ENCODE results near the gene SGMS1. TPM values are rescaled to one million over a fixed set of nuclear protein-coding genes. Genes with fewer than 3 reads are reported as not detected.
A peak's percentile ranks its signal among the peaks of the same experiment; 100 is the strongest.

The SGMS1 gene
- total RNA-seq, 2 experiments from 2014 or later, result 9.8 to 11.3 TPM

- Mint-ChIP-seq H3K27me3 (no peaks in the 10 kb centered on the region), H3K36me3 (peaks cover 34% of the 10 kb centered on the region), H3K4me3 (no peak overlapping the region), H3K4me1 (peaks cover 3% of the 10 kb centered on the region), H3K27ac (no peak overlapping the region), H3K9me3 (no peaks in the 10 kb centered on the region)
- DNase-seq, result peak; percentile 13
Observed at GRCh38 chr10:50310560-50311174, 313.1 kb downstream of the SGMS1 start.

DNA sequence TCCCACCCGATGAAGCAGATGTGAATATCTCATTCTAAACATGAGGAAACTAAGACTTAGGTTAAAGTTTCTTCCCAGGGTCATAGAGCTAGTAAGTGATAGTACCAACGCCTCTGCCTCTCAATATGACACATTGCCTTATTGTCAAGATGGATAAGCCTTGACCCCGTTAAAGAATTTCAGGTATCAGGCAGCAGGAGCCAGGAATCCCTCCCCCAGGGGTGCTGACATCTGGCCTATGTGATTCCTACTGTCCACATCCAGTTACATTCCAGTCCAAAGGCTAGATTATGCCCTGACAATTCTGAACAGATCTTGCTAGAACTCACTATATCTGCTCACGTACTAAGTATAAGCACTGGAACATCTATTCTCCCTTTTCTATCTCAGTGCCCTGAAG, 314.4 kb downstream of the SGMS1 start:
- Mint-ChIP-seq H3K4me1 (no peaks in the 10 kb centered on the region), H3K36me3 (peaks cover 28% of the 10 kb centered on the region), H3K27ac (no peak overlapping the region), H3K27me3 (no peaks in the 10 kb centered on the region), H3K9me3 (no peaks in the 10 kb centered on the region), H3K4me3 (no peak overlapping the region)
- no peak for DNase-seq

DNA sequence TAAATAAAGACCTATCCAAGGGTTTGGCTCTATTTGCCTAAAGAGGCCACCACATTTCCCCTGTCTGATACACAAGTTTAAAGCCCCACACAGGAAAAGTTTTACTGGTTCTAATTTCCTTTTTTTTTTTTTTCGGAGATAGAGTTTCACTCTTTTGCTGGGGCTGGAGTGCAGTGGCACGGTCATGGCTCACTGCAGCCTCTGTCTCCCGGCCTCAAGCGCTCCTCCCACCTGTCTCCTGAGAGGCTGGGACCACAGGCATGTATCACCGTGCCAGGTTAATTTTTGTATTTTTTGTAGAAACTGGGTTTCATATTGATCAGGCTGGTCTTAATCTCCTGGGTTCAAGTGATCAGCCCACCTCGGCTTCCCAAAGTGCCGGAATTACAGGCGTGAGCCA, 319.1 kb downstream of the SGMS1 start:
- Mint-ChIP-seq H3K4me1 (no peaks in the 10 kb centered on the region), H3K36me3 (peaks cover 10% of the 10 kb centered on the region), H3K4me3 (no peak overlapping the region), H3K9me3 (peaks cover 2% of the 10 kb centered on the region), H3K27me3 (no peaks in the 10 kb centered on the region), H3K27ac (no peak overlapping the region)
- no peak for DNase-seq

DNA sequence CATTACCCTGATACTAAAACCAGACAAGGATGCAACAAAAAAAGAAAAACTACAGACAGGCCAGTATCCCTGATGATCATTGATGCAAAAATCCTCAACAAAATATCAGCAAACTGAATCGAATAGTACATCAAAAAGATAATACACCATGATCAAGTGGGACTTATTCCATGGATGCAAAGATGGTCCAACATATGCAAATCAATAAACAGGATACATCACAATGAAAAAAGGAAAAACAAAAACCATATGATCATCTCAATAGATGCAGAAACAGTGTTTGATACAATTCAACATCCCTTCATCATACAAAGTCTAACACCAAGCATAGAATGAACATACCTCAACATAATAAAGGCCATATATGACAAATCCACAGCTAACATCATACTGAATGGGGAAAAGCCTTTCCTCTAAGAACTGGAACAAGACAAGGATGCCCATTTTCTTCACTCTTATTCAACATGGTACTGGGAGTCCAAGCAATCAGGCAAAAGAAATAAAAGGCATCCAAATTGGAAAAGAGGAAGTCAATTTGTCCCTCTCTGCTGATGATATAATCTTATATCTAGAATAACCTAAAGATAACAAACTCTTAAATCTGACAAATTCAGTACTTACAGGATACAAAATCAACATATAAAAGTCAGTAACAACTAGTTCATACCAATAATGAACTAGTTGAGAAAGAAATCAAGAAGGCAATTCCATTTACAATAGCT, 323.6 kb downstream of the SGMS1 start:
- Mint-ChIP-seq H3K9me3 (peaks cover 13% of the 10 kb centered on the region), H3K27me3 (no peaks in the 10 kb centered on the region), H3K4me1 (no peaks in the 10 kb centered on the region), H3K36me3 (peaks cover 4% of the 10 kb centered on the region), H3K4me3 (no peak overlapping the region), H3K27ac (no peak overlapping the region)
- DNase-seq, result no peak

GRCh38 chr10:50295367-50295766, 328.4 kb downstream of the SGMS1 start:
- Mint-ChIP-seq H3K9me3 (peaks cover 12% of the 10 kb centered on the region), H3K27ac (no peak overlapping the region), H3K36me3 (no peaks in the 10 kb centered on the region), H3K4me3 (no peak overlapping the region), H3K27me3 (no peaks in the 10 kb centered on the region), H3K4me1 (no peaks in the 10 kb centered on the region)
- no peak for DNase-seq

DNA sequence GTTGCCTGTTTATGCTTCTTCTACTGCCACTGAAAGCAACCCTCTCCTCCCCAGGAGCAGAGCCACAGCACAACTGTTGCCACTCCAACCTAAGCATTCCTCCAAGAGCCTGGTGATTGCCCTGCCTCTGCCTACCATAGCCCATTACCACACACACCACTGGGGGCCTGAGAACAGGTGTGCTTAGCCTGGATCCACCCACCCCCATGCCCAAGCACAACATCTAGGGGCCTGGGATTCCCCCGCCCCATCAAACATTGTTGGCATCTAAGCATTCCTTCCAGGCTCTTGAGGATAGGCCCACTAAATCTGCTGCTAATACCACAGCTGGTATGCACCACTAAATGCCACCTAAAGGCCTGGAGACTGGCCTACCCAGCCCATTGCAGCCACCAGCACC, 329.2 kb downstream of the SGMS1 start:
- Mint-ChIP-seq H3K27ac (no peak overlapping the region), H3K4me3 (no peak overlapping the region)

DNA sequence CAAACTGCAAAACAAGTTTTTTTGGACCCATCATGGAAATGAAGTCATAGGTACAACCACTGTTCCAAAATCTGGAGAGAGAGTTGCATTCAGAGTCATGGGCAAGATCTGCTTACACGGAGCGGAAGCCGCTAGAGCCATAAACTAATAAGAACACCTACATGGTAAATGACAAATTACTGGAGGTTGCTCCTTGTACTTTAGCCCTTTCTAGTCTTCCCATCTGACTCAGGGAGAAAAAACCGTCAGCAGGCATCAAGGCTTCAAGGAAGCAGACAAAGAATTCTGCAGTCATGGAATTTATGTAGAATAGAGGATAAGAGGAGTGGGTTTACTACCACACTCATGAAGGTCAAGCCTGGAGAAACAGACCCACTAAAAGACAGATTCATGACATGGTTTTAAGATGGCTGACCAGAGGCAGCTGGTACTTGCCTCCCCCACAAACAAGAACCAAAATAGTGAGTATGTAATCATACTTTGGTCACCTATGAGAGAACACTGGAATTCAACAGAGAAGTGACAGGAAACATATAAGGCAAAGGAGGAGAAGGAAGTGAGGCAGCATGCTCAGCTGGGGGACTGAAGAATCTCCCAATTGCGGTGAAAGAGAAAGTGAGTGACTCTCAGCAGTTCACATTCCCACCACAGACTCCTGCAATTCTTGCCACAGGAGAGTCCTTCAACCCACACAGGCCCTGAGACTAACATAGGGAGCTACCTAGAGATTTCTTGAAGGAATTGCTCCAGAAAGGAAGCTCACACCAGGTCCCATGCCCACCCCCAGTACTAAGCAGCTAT, 330.0 kb downstream of the SGMS1 start:
- Mint-ChIP-seq H3K4me3 (no peak overlapping the region), H3K27me3 (no peaks in the 10 kb centered on the region), H3K4me1 (no peaks in the 10 kb centered on the region), H3K9me3 (peaks cover 8% of the 10 kb centered on the region), H3K27ac (no peak overlapping the region), H3K36me3 (no peaks in the 10 kb centered on the region)
- no peak for DNase-seq

More for the DNA sequence above, 329.2 kb downstream of the SGMS1 start:
- Mint-ChIP-seq H3K36me3 (no peaks in the 10 kb centered on the region), H3K27me3 (no peaks in the 10 kb centered on the region), H3K4me1 (no peaks in the 10 kb centered on the region), H3K9me3 (peaks cover 12% of the 10 kb centered on the region)
- DNase-seq, result no peak

GRCh38 chr10:50291261-50291850, 332.4 kb downstream of the SGMS1 start:
- no peaks in the 10 kb centered on the region for H3K4me1 Mint-ChIP-seq
- no peak for DNase-seq
- no peak overlapping the region for H3K4me3 Mint-ChIP-seq
- no peaks in the 10 kb centered on the region for H3K36me3 Mint-ChIP-seq
- peaks cover 3% of the 10 kb centered on the region for H3K9me3 Mint-ChIP-seq
- H3K27me3 Mint-ChIP-seq, result peaks cover 3% of the 10 kb centered on the region
- H3K27ac Mint-ChIP-seq, result no peak overlapping the region

GRCh38 chr10:50289196-50289595, 334.6 kb downstream of the SGMS1 start:
- Mint-ChIP-seq H3K27ac (no peak overlapping the region), H3K36me3 (no peaks in the 10 kb centered on the region), H3K4me1 (no peaks in the 10 kb centered on the region), H3K9me3 (no peaks in the 10 kb centered on the region), H3K27me3 (peaks cover 7% of the 10 kb centered on the region), H3K4me3 (no peak overlapping the region)
- DNase-seq, result no peak

- Mint-ChIP-seq H3K27ac (no peak overlapping the region), H3K27me3 (peaks cover 20% of the 10 kb centered on the region), H3K36me3 (no peaks in the 10 kb centered on the region), H3K9me3 (no peaks in the 10 kb centered on the region), H3K4me3 (no peak overlapping the region), H3K4me1 (no peaks in the 10 kb centered on the region)
- DNase-seq, result no peak
Observed at GRCh38 chr10:50286996-50287803, 336.6 kb downstream of the SGMS1 start.

DNA sequence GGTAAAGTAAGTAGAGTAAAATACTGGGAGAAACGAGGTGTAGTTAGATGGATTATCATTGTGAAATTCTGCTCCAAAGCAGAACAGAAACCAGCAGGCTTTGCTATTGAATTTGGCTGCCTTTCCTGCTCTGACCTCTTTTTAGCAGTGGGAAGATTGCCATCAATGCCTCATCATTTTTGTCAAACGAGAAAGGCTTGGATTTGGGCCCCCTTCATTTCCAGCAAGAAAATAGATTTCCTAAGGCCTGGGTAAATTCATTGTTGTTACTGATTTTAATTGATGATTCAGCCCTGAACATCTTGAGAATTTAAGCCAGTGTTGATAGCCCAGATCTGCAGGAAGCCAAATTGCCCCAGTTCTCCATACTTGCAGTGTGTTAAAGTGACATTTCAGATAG, 337.2 kb downstream of the SGMS1 start:
- H3K27ac Mint-ChIP-seq, result no peak overlapping the region
- no peaks in the 10 kb centered on the region for H3K4me1 Mint-ChIP-seq
- H3K36me3 Mint-ChIP-seq, result no peaks in the 10 kb centered on the region
- no peak overlapping the region for H3K4me3 Mint-ChIP-seq
- H3K9me3 Mint-ChIP-seq, result no peaks in the 10 kb centered on the region
- DNase-seq, result no peak
- peaks cover 27% of the 10 kb centered on the region for H3K27me3 Mint-ChIP-seq

GRCh38 chr10:50281967-50282522, 341.7 kb downstream of the SGMS1 start:
- H3K27me3 Mint-ChIP-seq, result peaks cover 54% of the 10 kb centered on the region
- no peak overlapping the region for H3K4me3 Mint-ChIP-seq
- DNase-seq, result no peak
- H3K9me3 Mint-ChIP-seq, result no peaks in the 10 kb centered on the region
- H3K4me1 Mint-ChIP-seq, result no peaks in the 10 kb centered on the region
- H3K27ac Mint-ChIP-seq, result no peak overlapping the region
- no peaks in the 10 kb centered on the region for H3K36me3 Mint-ChIP-seq

DNA sequence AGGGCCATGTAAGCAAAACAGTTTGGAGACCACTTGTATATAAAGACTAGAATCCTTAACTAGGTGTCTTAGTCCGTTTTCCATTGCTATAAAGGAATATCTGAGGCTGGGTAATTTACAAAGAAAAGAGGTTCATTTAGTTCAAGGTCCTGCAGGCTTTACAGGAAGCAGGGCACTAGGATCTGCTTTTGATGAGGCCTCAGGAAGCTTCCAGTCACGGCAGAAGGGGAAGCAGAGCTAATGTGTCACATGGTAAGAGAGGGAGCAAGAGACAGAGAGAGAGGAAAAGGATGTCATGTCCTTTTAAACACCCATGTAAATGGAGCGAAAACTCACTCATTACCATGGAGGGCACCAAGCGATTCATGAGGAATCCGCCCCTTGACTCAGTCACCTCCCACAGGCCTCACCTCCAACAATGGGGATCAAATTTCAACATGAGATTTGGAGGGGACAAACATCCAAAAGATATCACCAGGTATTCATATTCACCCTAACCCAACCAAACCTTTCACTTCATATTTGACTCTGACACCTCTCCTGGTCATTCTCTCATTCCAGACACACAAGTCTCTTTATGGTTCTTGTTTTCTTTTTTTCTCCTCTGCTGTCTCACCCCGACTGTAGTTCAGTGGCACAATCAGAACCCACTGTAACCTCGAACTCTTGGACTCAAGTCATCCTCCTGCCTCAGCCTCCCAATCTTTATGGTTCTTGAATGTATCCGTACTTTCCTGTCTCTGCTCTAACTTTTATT, 342.4 kb downstream of the SGMS1 start:
- no peaks in the 10 kb centered on the region for H3K9me3 Mint-ChIP-seq
- H3K4me3 Mint-ChIP-seq, result no peak overlapping the region
- no peaks in the 10 kb centered on the region for H3K4me1 Mint-ChIP-seq
- DNase-seq, result no peak
- H3K36me3 Mint-ChIP-seq, result no peaks in the 10 kb centered on the region
- no peak overlapping the region for H3K27ac Mint-ChIP-seq
- H3K27me3 Mint-ChIP-seq, result peaks cover 58% of the 10 kb centered on the region
